ENCODE measurements around the gene LCOR.
"Not testable (repeated sequence)": the region's sequence is repeated elsewhere in the genome, so short reads cannot be mapped to it uniquely, and the experiment has no call there.

The LCOR gene

DNA sequence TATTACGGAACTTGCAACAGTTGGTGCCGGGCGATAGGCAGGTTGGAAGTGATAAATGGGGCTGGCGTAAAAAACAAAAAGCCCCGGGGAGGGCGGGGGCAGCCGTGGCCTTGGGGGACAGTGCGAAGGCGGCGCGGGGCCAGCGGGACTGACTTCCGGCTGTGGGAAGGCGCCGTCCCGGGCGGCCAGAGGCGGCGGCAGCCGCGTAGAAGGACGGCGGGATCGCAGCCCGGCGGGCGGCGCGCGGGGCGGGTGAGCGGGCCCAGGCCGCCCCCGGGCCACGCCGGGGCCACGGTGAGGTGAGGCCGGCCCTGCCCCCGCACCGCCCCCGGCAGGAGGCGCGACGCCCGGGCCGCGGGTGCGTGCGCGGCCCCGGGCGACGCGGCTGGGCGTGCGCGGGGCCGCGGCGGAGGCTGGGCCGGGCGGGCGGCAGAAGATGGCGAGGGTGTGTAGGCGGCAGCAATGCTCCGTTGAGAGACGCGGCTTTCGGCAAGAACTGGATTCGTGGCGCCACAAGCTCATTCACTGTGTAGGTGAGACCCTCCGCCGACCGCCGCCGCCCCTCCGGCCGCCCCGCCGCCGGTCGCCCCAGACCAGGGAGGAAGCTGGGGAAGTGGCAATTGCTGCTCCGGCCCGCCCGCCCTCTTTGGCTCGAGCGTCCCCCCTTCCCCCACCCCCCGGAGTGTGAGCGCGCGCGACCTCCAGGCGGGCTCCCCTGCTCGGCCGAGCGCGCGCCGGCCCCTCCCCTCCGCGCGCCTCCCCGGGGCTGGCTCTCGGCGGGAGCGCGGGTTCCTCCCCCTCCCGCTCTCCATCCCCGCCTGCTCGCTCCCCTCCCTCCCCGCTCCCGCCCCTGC lies at the start of gene LCOR:
Gene LCOR, plus strand, starts transcription at position 432 of the 854 bp plus-strand sequence. CDS start 116,760 bp downstream, outside the sequence.
- intact Hi-C loops (cut with DNase I) = loop anchor here (1.0 to 5.0 kb wide), 5 partner anchors 41 to 435 kb away; partner anchors contain the start of gene TM9SF3
- peak; percentile 56 to 96 (median 71) for DNase-seq

DNA sequence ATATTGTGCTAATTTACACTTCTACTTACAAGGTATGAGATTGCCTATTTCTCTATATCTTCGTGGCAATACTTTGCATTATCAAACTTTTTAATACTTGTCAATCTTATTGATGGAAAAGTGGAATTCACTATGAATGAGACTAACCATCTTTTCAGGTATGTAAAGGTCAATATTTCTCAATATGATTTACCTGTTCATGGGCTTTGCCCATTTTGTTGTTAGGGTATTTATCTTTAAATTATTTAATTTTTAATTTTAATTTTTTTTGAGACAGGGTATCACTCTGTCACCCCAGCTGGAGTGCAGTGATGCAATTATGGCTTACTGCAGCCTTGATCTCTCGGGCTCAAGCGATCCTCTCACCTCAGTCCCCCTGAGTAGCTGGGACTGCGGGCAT lies 47.8 kb upstream of the LCOR start:
- DNase-seq = no peak
- intact Hi-C loops (cut with DNase I) = no loop called here

DNA sequence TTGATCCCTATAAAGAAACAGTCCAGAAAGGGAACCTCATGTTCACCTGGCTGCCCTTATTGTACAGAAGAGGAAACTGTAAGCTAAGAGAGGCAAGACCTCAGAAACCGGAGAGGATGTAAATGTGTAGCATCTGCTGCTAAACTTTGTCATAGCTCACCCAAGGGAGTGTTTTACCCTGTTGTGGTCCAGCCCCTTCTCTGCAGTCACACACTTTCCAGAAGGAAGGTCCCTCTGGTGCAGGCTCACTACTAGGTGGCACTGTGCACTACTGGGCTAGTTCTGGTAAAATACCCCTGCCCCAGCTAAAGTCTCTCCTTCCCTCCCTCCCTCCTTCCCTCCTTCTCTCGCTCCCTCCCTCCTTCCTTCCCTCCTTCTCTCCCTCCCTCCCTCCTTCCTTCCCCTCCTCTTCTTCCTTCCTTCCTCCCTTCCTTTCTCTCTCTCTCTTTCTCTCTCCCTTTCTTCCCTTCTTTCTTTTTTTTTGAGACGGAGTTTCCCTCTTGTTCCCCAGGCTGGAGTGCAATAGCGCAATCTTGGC lies 42.5 kb upstream of the LCOR start:
- intact Hi-C loops (cut with DNase I) = no loop called here
- DNase-seq = peak in 2 of 10 donors; percentile 45 to 57

DNA sequence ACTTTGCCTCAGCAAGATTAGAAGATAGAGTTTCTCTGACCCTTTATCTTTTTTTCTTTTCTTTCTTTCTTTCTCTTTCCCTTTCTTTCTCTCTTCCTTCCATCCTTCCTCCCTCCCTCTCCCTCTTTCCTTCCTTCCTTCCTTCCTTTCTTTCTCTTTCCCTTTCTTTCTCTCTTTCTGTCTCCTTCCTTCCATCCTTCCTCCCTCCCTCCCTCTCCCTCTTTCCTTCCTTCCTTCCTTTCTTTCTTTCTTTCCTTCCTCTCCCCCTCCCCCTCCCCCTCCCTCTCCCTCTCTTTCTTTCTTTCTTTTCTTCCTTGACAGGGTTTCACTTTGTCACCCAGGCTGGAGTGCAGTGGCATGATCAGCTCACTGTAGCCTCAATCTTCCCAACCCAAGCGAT lies 40.2 kb upstream of the LCOR start:
- intact Hi-C loops (cut with DNase I) = no loop called here
- no peak for DNase-seq

DNA sequence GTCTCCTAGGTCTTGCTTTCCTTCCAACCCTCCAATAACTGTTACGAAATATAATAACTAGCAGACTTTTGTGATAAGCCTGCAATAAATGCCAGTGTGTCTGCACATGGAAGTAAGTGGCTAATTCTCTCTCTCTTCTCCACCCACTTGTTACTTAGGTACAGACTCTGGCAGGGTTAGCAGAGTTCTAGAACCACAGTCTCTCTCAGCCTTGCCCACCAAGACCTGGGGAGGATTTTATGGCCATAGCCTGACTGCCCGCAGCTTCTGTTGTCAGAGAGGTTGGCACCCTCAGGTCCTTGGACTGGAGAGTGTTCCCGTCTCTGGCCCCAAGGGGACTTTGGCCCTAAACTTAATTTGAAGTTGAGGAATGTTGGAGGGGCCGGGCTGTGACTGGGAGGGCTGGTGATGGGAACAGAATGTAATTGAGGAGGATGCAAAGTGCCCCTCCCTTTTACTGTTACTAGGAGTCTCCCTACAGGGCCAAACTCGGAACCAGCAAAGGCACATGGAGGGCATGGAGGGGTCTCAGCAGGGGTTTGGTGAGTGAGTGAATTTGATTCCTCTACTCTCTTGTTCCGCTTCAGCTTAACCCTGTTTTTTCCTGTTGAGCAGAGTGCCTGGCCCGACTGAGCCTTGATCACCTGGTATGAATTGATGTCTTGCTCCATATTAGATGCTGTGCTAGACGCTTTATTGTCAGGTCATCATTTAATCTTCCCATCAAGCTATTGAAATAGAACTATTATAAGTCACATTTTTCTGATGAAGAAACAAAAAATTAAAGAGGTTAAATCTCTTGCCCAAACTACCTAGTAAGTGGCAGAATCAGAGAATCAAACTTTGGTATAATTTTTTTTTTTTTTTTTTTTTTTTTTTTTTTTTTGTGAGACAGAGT lies 37.0 kb upstream of the LCOR start:
- DNase-seq = no peak
- intact Hi-C loops (cut with DNase I) = no loop called here

DNA sequence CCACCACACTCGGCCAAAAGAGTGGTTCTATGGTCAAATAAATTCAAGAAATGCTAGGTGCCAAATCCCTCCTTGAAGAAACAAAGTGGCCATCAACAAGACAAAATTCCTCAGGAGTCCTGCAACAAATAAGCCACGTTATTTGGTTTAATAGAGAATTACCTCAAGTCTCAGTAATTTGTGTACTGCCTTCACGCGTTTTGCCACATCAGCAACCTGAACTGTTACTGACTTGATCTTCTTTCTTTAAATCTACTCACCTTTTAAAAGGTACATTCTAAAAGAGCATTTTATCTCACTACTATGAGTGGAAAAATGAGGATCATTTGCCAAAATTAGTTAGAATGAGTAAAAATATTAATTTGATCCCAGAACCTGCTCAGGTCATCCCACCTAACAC lies 34.6 kb upstream of the LCOR start:
- DNase-seq = no peak
- intact Hi-C loops (cut with DNase I) = no loop called here

DNA sequence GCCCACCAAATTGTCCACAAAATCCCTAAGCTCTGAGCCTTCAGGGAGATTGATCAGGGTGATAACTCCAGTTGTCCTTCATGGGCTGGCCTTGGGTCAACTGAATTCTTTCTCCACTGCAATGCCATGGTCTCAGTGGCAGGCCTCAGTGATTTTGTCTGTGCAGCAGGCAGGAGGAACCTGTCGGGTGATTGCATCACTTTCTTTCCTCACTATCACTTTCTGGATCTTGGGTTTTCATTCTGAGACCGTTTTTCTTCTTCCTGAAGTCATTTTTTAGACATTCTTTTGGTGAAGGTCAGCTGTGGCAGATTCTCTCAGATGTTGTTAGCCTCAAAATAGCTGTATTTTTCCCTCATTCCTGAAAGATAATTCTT lies 28.8 kb upstream of the LCOR start:
- intact Hi-C loops (cut with DNase I) = no loop called here
- no peak for DNase-seq

DNA sequence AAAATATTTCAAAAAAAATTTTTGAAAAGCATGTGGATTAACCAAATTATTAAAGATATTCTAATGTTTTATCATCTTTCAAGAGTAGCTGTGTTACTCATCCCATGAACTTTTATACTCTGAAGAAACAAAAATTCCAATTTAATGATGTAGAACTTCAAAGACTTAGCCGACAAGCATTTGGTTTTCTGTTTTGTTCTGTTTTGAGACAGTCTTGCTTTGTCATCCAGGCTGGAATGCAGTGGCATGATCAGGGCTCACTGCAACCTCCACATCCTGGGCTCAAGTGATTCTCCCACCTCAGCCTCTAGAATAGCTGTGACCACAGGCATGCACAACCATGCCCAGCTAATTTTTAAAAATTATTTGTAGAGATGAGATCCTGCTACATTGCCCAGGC lies 17.8 kb upstream of the LCOR start:
- DNase-seq = no peak
- intact Hi-C loops (cut with DNase I) = no loop called here

DNA sequence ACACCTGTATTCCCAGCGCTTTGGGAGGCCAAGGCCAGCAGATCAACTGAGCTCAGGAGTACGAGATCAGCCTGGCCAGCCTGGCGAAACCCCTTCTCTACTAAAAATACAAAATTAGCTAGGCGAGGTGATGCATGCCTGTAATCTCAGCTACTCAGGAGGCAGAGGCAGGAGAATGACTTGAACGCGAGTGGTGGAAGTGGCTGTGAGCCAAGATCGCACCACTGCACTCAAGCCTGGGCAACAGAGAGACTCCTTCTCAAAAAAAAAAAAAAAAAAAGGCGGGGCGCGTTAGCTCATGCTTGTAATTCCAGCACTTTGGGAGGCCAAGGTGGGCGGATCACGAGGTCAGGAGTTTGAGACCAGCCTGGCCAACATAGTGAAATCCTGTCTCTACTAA lies 13.1 kb upstream of the LCOR start:
- DNase-seq; intact Hi-C loops (cut with DNase I): not testable (repeated sequence)

DNA sequence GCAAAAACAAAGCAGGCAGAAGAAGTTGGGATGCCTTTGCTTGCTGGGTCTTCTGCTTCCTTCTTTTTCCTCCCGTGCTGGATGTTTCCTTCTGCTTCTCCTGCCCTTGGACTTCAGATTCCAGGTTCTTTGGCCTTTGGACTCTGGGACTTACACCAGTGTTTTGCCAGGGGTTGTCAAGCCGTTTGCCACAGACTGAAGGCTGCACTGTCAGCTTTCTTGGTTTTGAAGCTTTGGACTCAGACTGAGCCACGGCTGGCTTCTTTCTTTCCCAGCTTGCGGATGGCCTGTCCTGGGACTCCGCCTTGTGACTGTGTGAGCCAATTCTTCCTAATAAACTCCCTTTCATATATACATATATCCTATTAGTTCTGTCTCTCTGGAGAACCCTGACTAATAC lies 11.3 kb upstream of the LCOR start:
- intact Hi-C loops (cut with DNase I) = no loop called here
- no peak for DNase-seq

DNA sequence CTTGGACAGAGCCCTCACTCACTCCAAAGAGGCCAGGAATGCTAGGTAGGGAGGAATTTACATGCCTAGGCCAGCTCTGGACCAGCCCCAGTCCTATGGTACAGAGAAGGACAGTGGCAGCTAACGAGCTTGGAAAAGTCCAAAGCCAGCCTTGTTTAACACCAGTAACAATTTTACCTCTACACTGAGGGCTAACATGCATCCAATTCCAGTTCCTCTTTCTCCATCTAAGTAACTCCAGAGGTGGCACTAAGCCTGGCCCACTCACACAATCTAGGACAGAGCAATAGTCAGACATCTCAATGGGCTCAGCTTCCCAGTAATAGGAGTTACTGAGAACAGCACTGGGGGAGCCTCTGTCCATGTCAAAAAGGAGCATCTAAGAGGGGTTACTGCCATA lies 5.7 kb upstream of the LCOR start:
- DNase-seq = no peak
- intact Hi-C loops (cut with DNase I) = no loop called here

DNA sequence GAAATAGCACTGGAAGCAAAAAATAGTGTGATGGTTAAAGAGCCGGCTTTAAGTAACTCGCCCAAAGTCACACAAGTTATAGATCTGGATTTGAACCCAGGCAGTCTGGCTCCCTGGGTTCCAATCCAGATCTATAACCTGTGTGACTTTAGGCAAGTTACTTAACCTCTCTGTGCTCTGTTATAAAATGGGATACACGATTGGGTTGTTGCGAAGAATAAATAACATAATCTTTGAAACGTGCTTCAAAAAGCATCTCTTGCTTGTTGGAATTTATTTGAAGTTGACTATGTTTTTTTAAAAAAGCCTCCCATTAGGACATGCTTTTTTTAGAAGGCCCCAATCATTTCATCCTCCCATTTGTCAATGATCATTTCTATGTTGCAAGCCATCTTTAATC lies 3.5 kb upstream of the LCOR start:
- intact Hi-C loops (cut with DNase I) = no loop called here
- no peak for DNase-seq

DNA sequence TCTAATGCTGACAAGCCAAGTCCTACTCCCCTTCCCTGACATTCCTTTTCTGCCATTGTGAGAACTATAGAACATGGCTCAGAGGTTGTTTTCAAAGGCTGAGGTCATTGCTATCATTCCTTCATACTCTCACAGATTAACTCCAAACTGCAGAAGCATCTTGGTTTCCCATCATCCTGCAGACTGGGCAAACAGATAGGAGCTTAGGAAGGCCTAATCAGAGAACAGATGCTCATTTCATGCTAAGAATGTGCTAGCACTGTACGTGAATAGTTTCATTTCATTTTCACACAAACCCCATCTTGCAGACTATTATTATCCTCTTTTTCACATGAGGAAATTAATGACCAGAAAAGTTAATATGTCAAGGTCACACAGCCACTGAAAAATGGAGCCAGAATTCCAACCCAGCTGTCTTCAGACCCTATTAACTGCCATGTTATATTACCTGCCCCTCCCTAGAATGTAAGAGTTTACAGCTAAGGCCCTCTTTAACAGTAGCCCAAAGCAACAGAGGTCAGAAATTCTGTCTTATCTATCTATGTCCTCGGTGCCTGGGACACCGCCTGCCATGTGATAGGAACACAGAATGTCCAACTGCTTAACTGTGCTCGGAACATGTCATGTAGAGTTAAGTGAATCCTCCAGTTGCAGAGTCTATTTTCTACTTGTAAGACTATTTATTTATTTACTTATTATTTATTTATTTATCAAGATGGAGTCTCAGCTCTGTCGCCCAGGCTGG lies 2.9 kb upstream of the LCOR start:
- DNase-seq = peak in 1 of 10 donors; percentile 24
- intact Hi-C loops (cut with DNase I) = no loop called here

DNA sequence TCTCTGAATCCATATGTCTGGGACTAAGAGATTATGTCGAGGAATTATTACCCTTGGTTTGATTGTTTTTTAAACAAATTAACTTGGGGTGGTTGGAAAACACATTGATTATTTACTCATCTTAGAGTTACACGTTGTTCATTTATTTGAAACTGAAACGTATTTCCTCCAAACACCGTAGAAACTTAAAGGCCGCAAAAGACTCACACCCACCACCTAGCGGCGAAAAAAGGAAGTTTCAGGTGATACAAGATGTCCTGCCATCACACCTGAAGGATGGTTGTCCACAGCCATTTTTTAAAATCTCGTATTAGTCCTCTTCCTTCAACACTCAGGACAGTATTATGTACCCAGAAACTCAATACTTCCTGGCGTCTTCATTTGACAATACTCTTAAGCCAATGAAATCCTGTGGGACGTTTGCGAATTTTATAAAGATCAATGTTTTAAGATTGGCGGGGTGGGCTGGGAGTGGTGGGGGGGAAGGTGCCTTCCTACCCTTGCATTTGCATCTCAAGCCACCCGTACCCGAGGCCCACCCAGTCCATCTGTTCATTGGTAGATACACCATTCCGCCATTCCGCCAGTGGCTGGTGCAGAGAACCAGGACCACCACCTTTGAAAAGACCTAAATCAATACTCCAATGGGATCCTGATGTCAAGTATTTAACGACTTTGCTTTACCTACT lies 1.4 kb upstream of the LCOR start:
- DNase-seq = peak in 7 of 10 donors; percentile 27 to 86 (median 46)
- intact Hi-C loops (cut with DNase I) = loop anchor here (5.0 kb wide), 2 partner anchors 188 to 433 kb away; no protein-coding TSS in a partner anchor

DNA sequence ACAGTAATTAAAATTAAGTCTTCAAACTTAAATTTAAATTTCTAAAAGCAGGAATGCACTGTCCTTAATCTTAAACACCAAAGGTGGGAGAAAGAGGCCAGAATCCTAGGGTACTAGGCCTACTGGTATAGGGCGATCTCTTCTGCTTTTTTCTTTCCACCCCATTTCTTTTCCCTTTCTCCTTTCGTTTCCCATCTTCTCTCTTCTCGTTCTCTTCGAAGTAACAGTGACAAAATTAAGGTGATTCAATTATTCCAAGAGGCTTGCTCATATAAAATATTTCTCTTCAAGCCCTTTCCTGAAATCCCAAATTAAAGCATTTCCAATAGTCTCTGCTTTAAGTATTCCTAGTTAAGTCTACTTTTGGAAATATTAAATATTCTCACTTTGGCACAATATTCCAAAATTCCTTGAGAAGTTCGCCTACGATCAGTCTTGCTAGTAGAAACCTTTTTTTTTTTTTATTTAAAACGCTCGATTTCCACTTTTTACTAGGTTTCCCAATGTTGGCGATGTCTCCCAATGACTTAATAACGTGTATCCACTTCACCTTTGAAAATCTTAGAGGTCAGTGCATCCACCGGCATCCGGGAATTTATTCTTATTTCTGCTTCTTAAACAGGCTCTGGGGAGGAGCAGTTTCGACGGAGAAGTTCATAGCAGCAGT lies 765 bp upstream of the LCOR start:
- DNase-seq = no peak
- intact Hi-C loops (cut with DNase I) = loop anchor here (5.0 kb wide), 2 partner anchors 189 to 434 kb away; no protein-coding TSS in a partner anchor

DNA sequence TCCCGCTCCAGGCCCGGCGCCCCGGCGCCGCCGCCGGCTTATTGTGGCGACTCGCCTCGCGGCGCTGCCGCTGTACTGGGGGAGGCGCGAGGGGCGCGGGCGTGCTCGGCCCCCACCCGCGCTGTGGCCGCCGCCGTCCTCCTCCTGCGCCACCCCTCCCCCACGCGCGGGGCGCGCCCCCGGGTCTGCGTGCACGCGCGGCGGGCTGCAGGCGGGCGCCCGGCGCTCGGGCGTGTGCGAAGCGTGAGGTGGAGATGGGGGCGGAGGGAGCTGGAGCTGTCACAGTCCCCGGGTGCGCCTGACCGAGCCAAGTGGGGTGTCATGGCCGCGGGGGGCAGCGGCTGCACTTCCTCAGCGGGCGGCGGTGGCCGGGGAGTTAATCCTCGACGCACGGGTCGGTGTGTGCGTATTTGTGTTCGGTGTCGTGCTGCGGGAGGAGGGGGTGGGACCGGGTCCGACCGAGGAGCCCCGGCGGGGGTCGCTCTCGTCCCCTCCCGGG lies 672 bp downstream of the LCOR start:
- peak; percentile 64 to 98 (median 77) for DNase-seq
- intact Hi-C loops (cut with DNase I) = loop anchor here (1.0 to 5.0 kb wide), 5 partner anchors 40 to 435 kb away; partner anchors contain the start of gene TM9SF3

DNA sequence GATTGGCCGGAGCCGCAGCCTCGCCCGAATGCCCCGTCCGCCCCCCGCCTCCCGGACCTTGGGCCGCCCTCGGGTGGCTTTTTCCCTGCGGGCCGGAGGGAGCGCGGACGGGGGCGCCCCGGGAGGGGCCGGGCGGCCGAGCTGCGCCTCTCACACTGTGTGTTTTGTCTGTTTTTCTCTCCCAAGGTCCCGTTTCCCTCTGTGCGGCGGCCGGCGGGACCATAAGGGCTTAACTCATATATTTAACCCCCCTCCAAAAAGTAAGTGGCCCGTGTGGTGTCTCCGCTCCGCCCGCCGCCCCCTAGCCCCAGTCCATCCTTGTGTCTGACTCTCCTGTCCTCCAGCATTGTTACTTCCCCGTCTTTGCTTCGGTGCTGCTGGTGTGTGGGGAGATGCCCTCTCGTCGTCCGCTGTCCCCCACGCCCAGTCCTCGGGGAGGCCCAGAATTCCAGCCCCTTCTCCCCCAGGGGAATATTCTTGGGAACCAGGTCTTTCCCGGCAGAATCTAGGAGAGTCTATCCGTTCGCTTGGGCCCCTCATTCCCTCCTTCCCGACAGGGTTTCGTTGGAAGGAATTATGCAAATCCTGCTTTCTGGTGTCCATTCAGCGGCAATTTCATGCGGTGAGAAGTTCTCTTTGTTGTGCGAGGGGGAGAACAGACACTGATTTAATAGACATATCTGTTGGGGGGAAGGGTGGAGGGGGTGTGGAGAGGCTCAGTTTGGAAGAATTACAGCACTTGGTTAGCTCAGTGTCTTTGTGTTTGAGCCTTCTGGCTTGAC lies 1.3 kb downstream of the LCOR start:
- DNase-seq = peak in 6 of 10 donors; percentile 8 to 88 (median 18)
- intact Hi-C loops (cut with DNase I) = loop anchor here (2.0 to 5.0 kb wide), 4 partner anchors 39 to 436 kb away; partner anchors contain the start of gene TM9SF3

DNA sequence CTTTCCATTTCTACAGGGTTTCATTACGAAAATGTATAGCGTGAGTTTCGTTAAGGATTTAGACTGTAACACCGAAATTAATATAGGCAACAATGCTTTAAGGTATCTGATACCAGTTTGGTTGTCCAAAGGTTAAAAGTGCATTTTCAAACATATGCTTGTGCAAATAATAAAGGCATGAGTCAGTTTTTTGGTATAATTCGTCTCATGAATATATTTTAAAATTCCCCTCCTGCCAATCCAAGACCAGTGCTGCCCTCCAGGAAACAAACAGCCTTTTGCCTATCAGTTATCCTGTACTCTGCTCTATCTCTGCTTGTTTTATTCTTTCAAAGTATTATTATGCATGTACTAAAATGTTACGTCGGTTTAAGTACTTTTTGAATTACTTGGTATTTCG lies 2.0 kb downstream of the LCOR start:
- intact Hi-C loops (cut with DNase I) = loop anchor here (5.0 kb wide), 2 partner anchors 192 to 437 kb away; no protein-coding TSS in a partner anchor
- no peak for DNase-seq
